Mesodermal cell (in vitro differentiated cells): ENCODE data around the gene MCFD2.
A peak's percentile ranks its signal among the peaks of the same experiment; 100 is the strongest.

Experiments used
- H3K27ac ChIP-seq: 2 replicates; pipeline ENCODE4 v1.7.0; 2013; ENCODE audit warnings: mild to moderate bottlenecking, low read depth, low read length, moderate library complexity; ENCODE audit not compliant: severe bottlenecking
- H3K36me3 ChIP-seq: 2 replicates; pipeline ENCODE4 v1.7.1; 2013; ENCODE audit warnings: mild to moderate bottlenecking, low read length, moderate library complexity; ENCODE audit not compliant: control insufficient read depth, insufficient read depth
- H3K4me1 ChIP-seq: one replicate; pipeline ENCODE4 v1.7.1; 2013; ENCODE audit warnings: mild to moderate bottlenecking, low read length; ENCODE audit not compliant: insufficient read depth, control insufficient read depth, poor library complexity, severe bottlenecking
- H3K4me3 ChIP-seq: 2 replicates; pipeline ENCODE4 v1.7.0; 2013; ENCODE audit warnings: low read length, control low read depth, mild to moderate bottlenecking; ENCODE audit not compliant: insufficient read depth, poor library complexity, severe bottlenecking; ENCODE audit errors: extremely low read depth
- H3K9me3 ChIP-seq: 2 replicates; pipeline ENCODE4 v1.7.1; 2013; ENCODE audit warnings: mild to moderate bottlenecking, low read length, moderate library complexity; ENCODE audit not compliant: control insufficient read depth
- WGBS, 2 experiments: methylation state at CpG; one replicate each; pipeline ENCODE4 v1.1.5; 2013; ENCODE audit warnings: missing lambda C conversion rate in 2 of 2; ENCODE audit not compliant: insufficient coverage in 2 of 2; 5-methylcytosine and 5-hydroxymethylcytosine counted together

The MCFD2 gene

GRCh38 chr2:46899053-46899452 is 16.6 kb downstream of the MCFD2 start:
- peaks cover 9% of the 10 kb centered on the region for H3K36me3 ChIP-seq
- H3K27ac ChIP-seq = no peak overlapping the region
- no peaks in the 10 kb centered on the region for H3K9me3 ChIP-seq
- 90 to 91% methylated on average over 15 to 17 of the region's 17 CpGs for WGBS, 2 experiments
- no peak overlapping the region for H3K4me3 ChIP-seq
- peaks cover 5% of the 10 kb centered on the region for H3K4me1 ChIP-seq

- peaks cover 5% of the 10 kb centered on the region for H3K4me1 ChIP-seq
- H3K9me3 ChIP-seq = no peaks in the 10 kb centered on the region
- peaks cover 5% of the 10 kb centered on the region for H3K36me3 ChIP-seq
- 80 to 87% methylated on average over 4 of the region's 5 CpGs for WGBS, 2 experiments
- no peak overlapping the region for H3K27ac ChIP-seq
- H3K4me3 ChIP-seq = no peak overlapping the region
Observed at GRCh38 chr2:46898024-46898423, 17.6 kb downstream of the MCFD2 start.

GRCh38 chr2:46893269-46893939 is 22.2 kb downstream of the MCFD2 start:
- WGBS, 2 experiments = 90 to 100% methylated on average over 2 to 3 of the region's 3 CpGs
- peaks cover 9% of the 10 kb centered on the region for H3K4me1 ChIP-seq
- no peak overlapping the region for H3K4me3 ChIP-seq
- no peaks in the 10 kb centered on the region for H3K9me3 ChIP-seq
- no peaks in the 10 kb centered on the region for H3K36me3 ChIP-seq
- no peak overlapping the region for H3K27ac ChIP-seq

GRCh38 chr2:46891956-46892553 is 23.6 kb downstream of the MCFD2 start:
- Histone ChIP-seq H3K4me3 (no peak overlapping the region), H3K36me3 (no peaks in the 10 kb centered on the region), H3K9me3 (no peaks in the 10 kb centered on the region), H3K4me1 (peaks cover 11% of the 10 kb centered on the region), H3K27ac (no peak overlapping the region)
- 95 to 96% methylated on average over 7 to 8 of the region's 8 CpGs for WGBS, 2 experiments

- H3K36me3 ChIP-seq = no peaks in the 10 kb centered on the region
Observed at GRCh38 chr2:46888421-46888952, 27.1 kb downstream of the MCFD2 start.

GRCh38 chr2:46887028-46887885 is 28.3 kb downstream of the MCFD2 start:
- Histone ChIP-seq H3K27ac (no peak overlapping the region), H3K4me1 (peaks cover 12% of the 10 kb centered on the region), H3K4me3 (no peak overlapping the region), H3K36me3 (no peaks in the 10 kb centered on the region), H3K9me3 (peaks cover 8% of the 10 kb centered on the region)
- WGBS, 2 experiments = 86 to 100% methylated on average over 1 of the region's 2 CpGs

More at GRCh38 chr2:46888421-46888952, 27.1 kb downstream of the MCFD2 start:
- Histone ChIP-seq H3K27ac (no peak overlapping the region), H3K4me1 (peaks cover 11% of the 10 kb centered on the region), H3K9me3 (peaks cover 8% of the 10 kb centered on the region), H3K4me3 (no peak overlapping the region)
- 81 to 84% methylated on average over 4 to 9 of the region's 11 CpGs for WGBS, 2 experiments

- WGBS, 2 experiments = 62 to 90% methylated on average over 3 to 5 of the region's 6 CpGs
- H3K9me3 ChIP-seq = peaks cover 8% of the 10 kb centered on the region
Observed at GRCh38 chr2:46886268-46887027, 29.2 kb downstream of the MCFD2 start.

GRCh38 chr2:46885376-46885775 is 30.2 kb downstream of the MCFD2 start:
- WGBS, 2 experiments = 80 to 95% methylated on average over 2 to 3 of the region's 4 CpGs
- Histone ChIP-seq H3K4me1 (peaks cover 23% of the 10 kb centered on the region), H3K9me3 (peaks cover 8% of the 10 kb centered on the region), H3K4me3 (no peak overlapping the region), H3K27ac (no peak overlapping the region), H3K36me3 (no peaks in the 10 kb centered on the region)

More at GRCh38 chr2:46886268-46887027, 29.2 kb downstream of the MCFD2 start:
- Histone ChIP-seq H3K27ac (no peak overlapping the region), H3K4me1 (peaks cover 20% of the 10 kb centered on the region), H3K4me3 (no peak overlapping the region), H3K36me3 (no peaks in the 10 kb centered on the region)

GRCh38 chr2:46879511-46879910 is 36.1 kb downstream of the MCFD2 start:
- Histone ChIP-seq H3K4me3 (no peak overlapping the region), H3K27ac (no peak overlapping the region), H3K4me1 (peaks cover 27% of the 10 kb centered on the region), H3K36me3 (no peaks in the 10 kb centered on the region), H3K9me3 (no peaks in the 10 kb centered on the region)

- H3K4me3 ChIP-seq = no peak overlapping the region
- WGBS, 2 experiments = 58 to 71% methylated on average over 6 of the region's 8 CpGs
- peak overlapping the region; percentile 53 for H3K27ac ChIP-seq
Observed at GRCh38 chr2:46878886-46879285, 36.7 kb downstream of the MCFD2 start.

More at GRCh38 chr2:46878886-46879285, 36.7 kb downstream of the MCFD2 start:
- H3K9me3 ChIP-seq = no peaks in the 10 kb centered on the region
- peaks cover 33% of the 10 kb centered on the region for H3K4me1 ChIP-seq
- H3K36me3 ChIP-seq = no peaks in the 10 kb centered on the region
